Fibroblast of lung (primary cell): ENCODE data around the gene TC2N. TPM values are rescaled to one million over a fixed set of nuclear protein-coding genes. Genes with fewer than 3 reads are reported as not detected.
"Not testable (repeated sequence)": the region's sequence is repeated elsewhere in the genome, so short reads cannot be mapped to it uniquely, and the experiment has no call there.

ENCODE experiments used
- DNase-seq, 2 donors: peaks; one replicate each; pipeline versions ENCODE4 v3.0.0 to v3.0.0-alpha.2; 2010; ENCODE audit warnings: low read depth in 2 of 2
- H2AFZ ChIP-seq: 2 replicates; pipeline ENCODE4 v1.5.1; 2012; ENCODE audit warnings: low read length, control low read depth, inconsistent platforms
- H3K27ac ChIP-seq: 2 replicates; pipeline ENCODE4 v1.5.1; 2011; ENCODE audit warnings: low read length, control low read depth; ENCODE audit not compliant: insufficient read depth
- H3K27me3 ChIP-seq: 2 replicates; pipeline ENCODE4 v1.5.1; 2011; ENCODE audit warnings: mild to moderate bottlenecking, low read length; ENCODE audit not compliant: control insufficient read depth, insufficient read depth
- H3K36me3 ChIP-seq: 2 replicates; pipeline ENCODE4 v1.5.1; 2011; ENCODE audit warnings: low read length; ENCODE audit not compliant: control insufficient read depth, insufficient read depth
- H3K4me1 ChIP-seq: 2 replicates; pipeline ENCODE4 v1.5.1; 2011; ENCODE audit warnings: low read length; ENCODE audit not compliant: control insufficient read depth, insufficient read depth; ENCODE audit errors: extremely low read depth
- H3K4me2 ChIP-seq: 2 replicates; pipeline ENCODE4 v1.5.1; 2011; ENCODE audit warnings: low read length, control low read depth; ENCODE audit not compliant: insufficient read depth; ENCODE audit errors: extremely low read depth
- H3K4me3 ChIP-seq, 4 experiments: fragments of 200-600 bp in 1 of 4; sonication (generic) in 1 of 4; replicated peaks in 1 of 4; 2 replicates each; pipeline ENCODE4 v1.5.1; 2011 to 2016; ENCODE audit warnings: low read length in 4 of 4, low read depth in 3 of 4, mild to moderate bottlenecking in 3 of 4, control low read depth in 2 of 4, inconsistent platforms in 1 of 4, mixed read lengths in 1 of 4; ENCODE audit not compliant: insufficient read depth in 1 of 4; ENCODE audit errors: control extremely low read depth in 1 of 4
- H3K79me2 ChIP-seq: 2 replicates; pipeline ENCODE4 v1.5.1; 2012; ENCODE audit warnings: mild to moderate bottlenecking, low read length, inconsistent platforms; ENCODE audit not compliant: control insufficient read depth, insufficient read depth
- H3K9ac ChIP-seq: 2 replicates; pipeline ENCODE4 v1.5.1; 2011; ENCODE audit warnings: mild to moderate bottlenecking, low read length, control low read depth; ENCODE audit not compliant: insufficient read depth
- H3K9me3 ChIP-seq: 2 replicates; pipeline ENCODE4 v1.5.1; 2012; ENCODE audit warnings: low read depth, low read length; ENCODE audit not compliant: control insufficient read depth, insufficient read depth
- H4K20me1 ChIP-seq: 2 replicates; pipeline ENCODE4 v1.5.1; 2011; ENCODE audit warnings: low read length; ENCODE audit not compliant: control insufficient read depth, insufficient read depth; ENCODE audit errors: extremely low read depth
- EZH2 ChIP-seq: IDR thresholded peaks from 2 replicates; pipeline ENCODE4 v1.5.1; 2012; ENCODE audit warnings: low read length, control low read depth, mild to moderate bottlenecking; ENCODE audit errors: missing control alignments
- polyA plus RNA-seq, 2 donors: library from polyadenylated mRNA; depleted of rRNA in 1 of 2; stranded (reverse) in 1 of 2; unstranded in 1 of 2; fragments of >200 nt; gene quantifications; 2 replicates each; pipeline ENCODE4 v1.2.1, GENCODE V29; 2011 to 2012; ENCODE audit warnings: missing spikeins in 1 of 2
- total RNA-seq: library from RNA; depleted of rRNA; stranded (reverse); fragments of >200 nt; gene quantifications from 2 replicates; pipeline ENCODE4 v1.2.1, GENCODE V29; 2014
- TF ChIP-seq, protein P1 (sequence below), 2 donors: IDR thresholded peaks in 1 of 2; conservative IDR thresholded peaks in 1 of 2; 1 replicate in 1 of 2; 2 replicates in 1 of 2; pipeline ENCODE4 v1.5.1; 2011 to 2012; ENCODE audit warnings: low read length in 2 of 2, control low read depth in 1 of 2, inconsistent platforms in 1 of 2, low read depth in 1 of 2, mild to moderate bottlenecking in 1 of 2

TC2N gene
- total and polyA plus RNA-seq, 2 donors (not counting 1 experiment from before 2014, with no cell fraction given): 0.19 to 0.83 TPM

DNA sequence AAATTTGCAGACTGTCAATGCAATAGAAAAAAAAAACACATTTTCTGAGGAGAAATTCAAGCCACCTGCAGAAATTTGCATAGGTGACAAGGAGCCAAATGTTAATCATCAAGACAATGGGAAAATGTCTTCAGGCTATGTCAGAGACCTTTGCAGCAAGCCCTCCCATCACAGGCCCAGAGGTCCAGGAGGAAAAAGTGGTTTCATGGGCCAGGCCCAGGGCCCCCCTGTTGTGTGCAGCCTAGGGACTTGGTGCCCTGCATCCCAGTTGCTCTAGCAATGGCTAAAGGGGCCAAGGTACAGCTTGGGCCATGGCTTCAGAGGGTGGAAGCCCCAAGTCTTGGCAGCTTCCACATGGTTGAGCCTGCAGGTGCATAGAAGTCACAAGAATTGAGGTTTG, 60.6 kb downstream of the TC2N start:
- DNase-seq: no peak
- no peak overlapping the region for H3K27ac ChIP-seq
- no peaks in the 10 kb centered on the region for H3K9me3 ChIP-seq
- H3K36me3 ChIP-seq: no peaks in the 10 kb centered on the region
- H4K20me1 ChIP-seq: no peaks in the 10 kb centered on the region
- no peaks in the 10 kb centered on the region for H3K4me1 ChIP-seq
- no peaks in the 10 kb centered on the region for H3K27me3 ChIP-seq
- no peak overlapping the region for H3K9ac ChIP-seq
- H3K79me2 ChIP-seq: no peaks in the 10 kb centered on the region
- no peak overlapping the region for H3K4me3 ChIP-seq
- no peak overlapping the region for H2AFZ ChIP-seq
- TF ChIP-seq, protein P1, sequence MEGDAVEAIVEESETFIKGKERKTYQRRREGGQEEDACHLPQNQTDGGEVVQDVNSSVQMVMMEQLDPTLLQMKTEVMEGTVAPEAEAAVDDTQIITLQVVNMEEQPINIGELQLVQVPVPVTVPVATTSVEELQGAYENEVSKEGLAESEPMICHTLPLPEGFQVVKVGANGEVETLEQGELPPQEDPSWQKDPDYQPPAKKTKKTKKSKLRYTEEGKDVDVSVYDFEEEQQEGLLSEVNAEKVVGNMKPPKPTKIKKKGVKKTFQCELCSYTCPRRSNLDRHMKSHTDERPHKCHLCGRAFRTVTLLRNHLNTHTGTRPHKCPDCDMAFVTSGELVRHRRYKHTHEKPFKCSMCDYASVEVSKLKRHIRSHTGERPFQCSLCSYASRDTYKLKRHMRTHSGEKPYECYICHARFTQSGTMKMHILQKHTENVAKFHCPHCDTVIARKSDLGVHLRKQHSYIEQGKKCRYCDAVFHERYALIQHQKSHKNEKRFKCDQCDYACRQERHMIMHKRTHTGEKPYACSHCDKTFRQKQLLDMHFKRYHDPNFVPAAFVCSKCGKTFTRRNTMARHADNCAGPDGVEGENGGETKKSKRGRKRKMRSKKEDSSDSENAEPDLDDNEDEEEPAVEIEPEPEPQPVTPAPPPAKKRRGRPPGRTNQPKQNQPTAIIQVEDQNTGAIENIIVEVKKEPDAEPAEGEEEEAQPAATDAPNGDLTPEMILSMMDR (conservative IDR thresholded peaks at IDR 0.05 in 1 of 2, IDR thresholded peaks at IDR 0.05 in 1 of 2; ENCODE audit: low read depth in 1 of 2, low read length in 2 of 2): no peak
- TF ChIP-seq EZH2: no peak
- no peak overlapping the region for H3K4me2 ChIP-seq

DNA sequence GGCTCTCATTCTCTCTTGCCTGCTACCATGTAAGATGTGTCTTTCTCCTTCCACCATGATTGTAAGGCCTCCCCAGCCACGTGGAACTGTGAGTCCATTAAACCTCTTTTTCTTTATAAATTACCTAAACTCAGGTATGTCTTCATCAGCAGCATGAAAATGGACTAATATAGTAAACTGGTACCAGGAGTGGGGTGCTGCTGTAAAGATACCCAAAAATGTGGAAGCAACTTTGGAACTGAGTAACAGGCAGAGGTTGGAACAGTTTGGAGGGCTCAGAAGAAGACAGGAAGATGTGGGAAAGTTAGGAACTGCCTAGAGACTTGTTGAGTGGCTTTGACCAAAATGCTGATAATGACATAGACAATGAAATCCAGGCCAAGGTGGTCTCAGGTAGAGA, 61.2 kb downstream of the TC2N start:
- H3K4me1 ChIP-seq, DNase-seq, H3K4me2 ChIP-seq, H3K4me3 ChIP-seq, H3K9me3 ChIP-seq, H3K79me2 ChIP-seq, H3K27ac ChIP-seq, H3K9ac ChIP-seq, H4K20me1 ChIP-seq, H3K36me3 ChIP-seq, H3K27me3 ChIP-seq, H2AFZ ChIP-seq: not testable (repeated sequence)

DNA sequence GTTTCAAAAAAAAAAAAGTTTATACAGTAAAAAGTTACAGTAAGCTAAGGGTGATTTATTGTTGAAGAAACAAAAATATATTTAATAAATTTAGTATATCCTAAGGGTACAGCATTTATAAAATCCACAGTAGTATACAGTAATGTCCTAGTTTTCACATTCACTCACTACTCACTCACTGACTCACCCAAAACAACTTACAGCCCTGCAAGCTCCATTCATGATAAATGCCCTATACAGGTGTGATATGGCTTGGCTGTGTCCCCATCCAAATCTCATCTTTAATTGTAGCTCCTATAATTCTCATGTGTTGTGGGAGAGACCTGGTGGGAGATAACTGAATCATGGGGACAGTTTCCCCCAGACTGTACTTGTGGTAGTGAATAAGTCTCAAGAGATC, 61.7 kb downstream of the TC2N start:
- Histone ChIP-seq H2AFZ (no peak overlapping the region), H3K9me3 (no peaks in the 10 kb centered on the region), H4K20me1 (no peaks in the 10 kb centered on the region), H3K4me1 (no peaks in the 10 kb centered on the region), H3K4me2 (no peak overlapping the region), H3K79me2 (no peaks in the 10 kb centered on the region), H3K9ac (no peak overlapping the region), H3K36me3 (no peaks in the 10 kb centered on the region), H3K4me3 (no peak overlapping the region), H3K27me3 (no peaks in the 10 kb centered on the region), H3K27ac (no peak overlapping the region)
- TF ChIP-seq, protein P1 (conservative IDR thresholded peaks at IDR 0.05 in 1 of 2, IDR thresholded peaks at IDR 0.05 in 1 of 2; ENCODE audit: low read depth in 1 of 2, low read length in 2 of 2): no peak
- TF ChIP-seq EZH2: no peak
- no peak for DNase-seq

DNA sequence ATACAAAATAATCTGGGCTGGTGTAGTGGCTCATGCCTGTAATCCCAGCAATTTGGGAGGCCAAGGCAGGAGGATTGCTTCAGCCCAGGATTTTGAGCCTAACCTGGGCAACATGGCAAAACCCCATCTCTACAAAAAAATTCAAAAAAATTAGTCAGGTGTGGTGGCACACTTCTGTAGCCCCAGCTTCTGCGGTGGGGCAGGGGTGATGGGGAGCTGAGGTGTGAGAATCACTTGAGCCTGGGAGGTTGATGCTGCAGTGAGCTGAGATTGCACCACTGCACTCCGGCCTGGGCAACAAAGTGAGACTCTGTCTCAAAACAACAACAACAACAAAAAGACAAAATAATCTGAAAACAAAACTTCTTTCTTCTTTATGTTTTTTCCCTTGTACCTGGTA, 66.0 kb downstream of the TC2N start:
- no peaks in the 10 kb centered on the region for H3K4me1 ChIP-seq
- DNase-seq: no peak
- no peak overlapping the region for H3K4me3 ChIP-seq
- no peak overlapping the region for H2AFZ ChIP-seq
- H3K9me3 ChIP-seq: no peaks in the 10 kb centered on the region
- no peaks in the 10 kb centered on the region for H3K36me3 ChIP-seq
- H3K79me2 ChIP-seq: no peaks in the 10 kb centered on the region
- H3K27me3 ChIP-seq: no peaks in the 10 kb centered on the region
- H3K9ac ChIP-seq: no peak overlapping the region
- H4K20me1 ChIP-seq: no peaks in the 10 kb centered on the region
- H3K27ac ChIP-seq: no peak overlapping the region
- no peak overlapping the region for H3K4me2 ChIP-seq
- TF ChIP-seq, protein P1 (conservative IDR thresholded peaks at IDR 0.05 in 1 of 2, IDR thresholded peaks at IDR 0.05 in 1 of 2; ENCODE audit: low read depth in 1 of 2, low read length in 2 of 2): no peak
